Measurements from ENCODE around the gene ANKRD11.

GRCh38 chr16:89224665-89225064 is 265.7 kb downstream of the ANKRD11 start:
- TF ChIP-seq POLR2A (IDR thresholded peaks at IDR 0.05) (no peak), CTCF (IDR thresholded peaks at IDR 0.05) (no peak)
